ENCODE data around the gene SEC14L1.

SEC14L1 gene

DNA sequence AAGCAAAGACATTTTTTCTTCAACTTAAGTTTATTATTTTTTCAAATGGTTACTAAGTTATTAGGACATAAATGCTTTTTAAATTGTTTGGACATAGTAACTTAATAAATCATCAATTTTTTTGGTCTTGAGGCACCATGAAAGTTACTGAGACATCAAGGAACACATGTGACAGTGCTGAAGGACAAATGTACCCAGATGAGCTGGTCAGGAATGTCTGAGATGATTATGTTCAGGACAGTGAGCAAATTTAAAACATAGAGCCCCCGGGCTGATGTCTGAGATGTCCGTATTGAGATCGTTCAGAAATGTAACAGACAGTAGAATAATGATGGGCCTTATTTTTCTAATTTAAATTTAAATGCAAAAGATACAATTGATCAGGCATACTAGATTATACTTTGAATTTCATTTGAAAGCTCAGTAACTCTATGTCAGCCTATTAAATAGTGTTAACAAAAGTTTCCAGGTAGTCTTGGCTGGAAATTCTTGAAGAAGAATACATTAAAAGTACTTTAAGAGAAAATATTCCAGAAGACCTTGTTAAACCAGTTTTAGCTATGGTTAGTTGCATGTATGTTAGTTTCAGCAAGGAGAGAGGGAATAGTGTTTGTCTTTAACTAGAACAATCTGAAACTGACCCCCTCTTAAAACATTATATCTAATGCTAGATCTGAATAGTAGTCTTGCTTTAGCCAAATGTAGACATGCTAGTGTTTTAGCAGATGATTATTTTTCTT lies 36.4 kb downstream of the SEC14L1 start:
- H3K4me3 ChIP-seq (ENCODE audit: low read length), result no peak overlapping the region
- no peak for DNase-seq (ENCODE audit: low read depth)
- TF ChIP-seq, protein P1, sequence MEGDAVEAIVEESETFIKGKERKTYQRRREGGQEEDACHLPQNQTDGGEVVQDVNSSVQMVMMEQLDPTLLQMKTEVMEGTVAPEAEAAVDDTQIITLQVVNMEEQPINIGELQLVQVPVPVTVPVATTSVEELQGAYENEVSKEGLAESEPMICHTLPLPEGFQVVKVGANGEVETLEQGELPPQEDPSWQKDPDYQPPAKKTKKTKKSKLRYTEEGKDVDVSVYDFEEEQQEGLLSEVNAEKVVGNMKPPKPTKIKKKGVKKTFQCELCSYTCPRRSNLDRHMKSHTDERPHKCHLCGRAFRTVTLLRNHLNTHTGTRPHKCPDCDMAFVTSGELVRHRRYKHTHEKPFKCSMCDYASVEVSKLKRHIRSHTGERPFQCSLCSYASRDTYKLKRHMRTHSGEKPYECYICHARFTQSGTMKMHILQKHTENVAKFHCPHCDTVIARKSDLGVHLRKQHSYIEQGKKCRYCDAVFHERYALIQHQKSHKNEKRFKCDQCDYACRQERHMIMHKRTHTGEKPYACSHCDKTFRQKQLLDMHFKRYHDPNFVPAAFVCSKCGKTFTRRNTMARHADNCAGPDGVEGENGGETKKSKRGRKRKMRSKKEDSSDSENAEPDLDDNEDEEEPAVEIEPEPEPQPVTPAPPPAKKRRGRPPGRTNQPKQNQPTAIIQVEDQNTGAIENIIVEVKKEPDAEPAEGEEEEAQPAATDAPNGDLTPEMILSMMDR (IDR thresholded peaks at IDR 0.05; ENCODE audit: insufficient read depth, low read depth, low read length, missing control alignments), result no peak

DNA sequence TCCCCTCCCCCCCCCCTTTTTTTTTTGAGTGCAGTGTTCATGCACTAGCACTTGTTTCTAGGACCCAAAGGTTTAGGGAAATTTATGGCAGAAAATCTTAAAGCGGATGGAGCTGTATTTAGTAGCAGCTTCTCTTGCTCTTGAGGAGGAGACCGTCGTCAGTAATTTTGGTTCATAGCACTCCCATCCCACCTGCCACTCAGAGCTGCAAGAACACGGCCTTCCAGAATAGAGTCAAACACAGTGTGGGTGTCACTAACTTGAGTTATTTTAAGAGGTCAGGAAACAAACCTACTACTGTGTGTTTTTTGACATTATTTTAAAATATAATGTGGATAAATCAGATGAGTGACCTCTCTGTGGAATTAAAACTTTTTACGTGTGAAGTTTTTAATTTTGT lies 37.3 kb downstream of the SEC14L1 start:
- no peak for DNase-seq (ENCODE audit: low read depth)
- TF ChIP-seq, protein P1 (IDR thresholded peaks at IDR 0.05; ENCODE audit: insufficient read depth, low read depth, low read length, missing control alignments), result no peak
- no peak overlapping the region for H3K4me3 ChIP-seq (ENCODE audit: low read length)

DNA sequence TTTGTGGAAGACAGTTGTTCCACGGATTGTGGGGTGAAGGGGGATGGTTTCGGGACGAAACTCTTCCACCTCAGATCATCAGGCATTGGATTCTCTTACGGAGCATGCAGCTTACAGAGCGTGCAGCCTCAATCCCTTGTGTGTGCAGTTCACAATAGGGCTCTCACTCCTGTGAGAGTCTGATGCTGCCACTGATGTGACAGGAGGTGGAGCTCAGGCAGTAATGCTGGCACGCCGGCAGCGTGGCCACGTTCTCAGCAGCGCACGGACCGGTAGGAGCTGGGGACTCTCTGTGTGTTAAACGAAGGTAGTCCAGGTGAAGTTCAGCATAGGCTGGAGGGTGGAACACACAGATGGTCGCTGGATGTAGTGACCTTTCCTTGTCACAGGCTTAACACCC lies 37.8 kb downstream of the SEC14L1 start:
- no peak for DNase-seq (ENCODE audit: low read depth)
- TF ChIP-seq, protein P1 (IDR thresholded peaks at IDR 0.05; ENCODE audit: insufficient read depth, low read depth, low read length, missing control alignments), result no peak
- H3K4me3 ChIP-seq (ENCODE audit: low read length), result no peak overlapping the region

DNA sequence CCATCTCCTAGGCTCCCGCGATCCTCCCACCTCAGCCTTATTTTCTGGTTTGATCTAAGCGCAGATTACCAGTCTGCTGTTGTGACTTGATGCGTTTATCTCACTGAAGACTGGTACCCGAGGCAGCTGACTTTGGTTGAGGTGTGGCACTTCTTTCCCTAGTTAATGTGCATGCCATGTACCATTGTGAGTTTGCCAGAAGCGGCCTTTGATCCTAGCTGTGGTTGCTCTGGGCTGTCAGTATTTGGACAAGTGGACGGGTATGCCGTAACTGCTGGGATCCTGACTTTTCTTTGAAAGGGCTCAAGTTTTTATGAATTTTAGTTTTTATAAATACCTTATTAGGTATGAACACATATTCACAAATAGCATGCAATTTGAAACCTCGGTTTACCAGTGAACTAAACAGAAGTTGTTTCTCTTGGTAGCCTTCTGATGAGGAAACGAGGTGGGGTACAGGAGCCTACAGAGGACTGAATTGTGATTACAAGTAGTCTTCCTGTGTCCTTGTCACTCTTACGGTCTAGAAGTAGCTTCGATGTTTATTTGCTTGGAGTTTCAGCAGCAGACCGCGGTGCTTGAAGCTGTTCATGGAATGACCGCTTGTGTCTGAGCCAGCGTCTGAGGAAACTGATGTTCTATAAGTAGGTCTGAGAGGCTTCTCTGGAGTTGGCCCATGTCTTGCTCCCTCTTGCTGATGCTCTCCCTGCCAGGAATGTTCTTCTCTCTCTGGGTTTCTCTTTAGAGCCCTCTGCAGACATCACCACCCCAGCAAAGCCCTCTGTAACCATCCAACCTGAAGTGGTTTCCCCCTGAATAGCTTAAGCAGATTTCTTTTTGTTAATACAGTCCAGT lies 40.0 kb downstream of the SEC14L1 start:
- TF ChIP-seq, protein P1 (IDR thresholded peaks at IDR 0.05; ENCODE audit: insufficient read depth, low read depth, low read length, missing control alignments), result no peak
- DNase-seq (ENCODE audit: low read depth), result no peak
- no peak overlapping the region for H3K4me3 ChIP-seq (ENCODE audit: low read length)

DNA sequence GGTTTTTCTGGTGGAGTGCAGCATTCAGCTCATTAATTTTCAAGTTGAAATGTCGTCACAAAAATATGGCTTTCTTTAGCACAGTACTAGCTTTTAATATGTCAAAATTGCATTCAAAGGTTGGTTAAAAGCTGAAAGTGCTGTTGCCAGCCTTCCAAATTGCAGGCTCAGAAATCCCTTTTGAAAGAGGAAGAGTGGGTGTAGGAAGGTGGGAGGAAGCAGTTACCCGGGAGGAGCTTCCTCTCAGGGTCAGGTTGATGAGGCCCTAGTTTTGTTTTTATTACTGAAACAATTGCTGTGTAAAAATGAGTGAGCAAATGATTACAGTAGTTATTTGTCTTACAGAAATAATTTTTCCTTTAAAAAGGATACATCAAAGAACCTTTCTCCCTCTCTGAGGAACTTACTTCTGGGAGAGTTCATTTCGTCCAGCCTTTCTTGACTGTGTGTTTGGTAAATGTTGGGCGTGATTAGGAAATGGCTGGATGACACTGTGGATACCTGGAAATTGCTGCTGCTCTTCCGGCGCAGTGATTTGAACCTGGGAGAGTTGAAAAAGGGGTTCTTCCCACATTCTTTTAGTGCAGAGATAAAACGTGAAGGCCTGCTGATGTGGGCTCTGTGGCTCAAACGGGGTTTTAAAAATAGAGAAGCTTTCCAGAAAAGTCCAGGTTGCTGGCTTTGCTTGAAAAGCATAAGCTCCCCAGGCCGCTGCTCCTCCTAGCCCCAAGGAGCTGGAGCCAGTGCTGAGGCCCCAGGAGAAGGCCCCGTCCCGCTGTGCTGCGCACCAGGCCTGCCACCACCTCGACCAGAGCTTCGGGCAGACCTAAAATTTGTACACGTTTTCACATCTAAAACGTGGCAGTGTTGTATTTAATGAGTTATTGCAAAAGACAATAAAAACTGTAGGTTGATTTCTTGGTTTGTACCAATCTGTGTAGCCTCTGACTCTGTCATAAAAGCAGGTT lies 41.7 kb downstream of the SEC14L1 start:
- H3K4me3 ChIP-seq (ENCODE audit: low read length), result no peak overlapping the region
- TF ChIP-seq, protein P1 (IDR thresholded peaks at IDR 0.05; ENCODE audit: insufficient read depth, low read depth, low read length, missing control alignments), result no peak
- no peak for DNase-seq (ENCODE audit: low read depth)

DNA sequence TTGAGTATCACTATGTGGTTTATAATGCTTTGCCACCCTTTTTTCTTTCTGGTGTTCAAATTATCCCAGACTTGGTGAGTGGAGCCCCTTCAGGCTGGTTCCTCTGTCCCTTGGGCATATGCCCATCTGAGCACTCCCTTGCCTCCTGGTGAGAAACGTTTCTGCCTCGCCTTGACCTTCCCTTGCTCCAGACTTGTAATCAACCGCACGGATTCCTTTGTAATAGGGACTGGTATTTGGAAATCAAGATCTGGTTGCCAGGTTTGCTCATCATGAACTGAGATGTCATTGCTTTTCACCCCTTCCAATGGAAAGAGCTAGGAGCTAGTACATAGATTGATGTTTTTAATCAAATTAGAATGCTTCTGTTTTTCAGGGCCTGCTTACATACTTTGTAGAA lies 43.7 kb downstream of the SEC14L1 start:
- peak; percentile 45 for DNase-seq (ENCODE audit: low read depth)
- H3K4me3 ChIP-seq (ENCODE audit: low read length), result no peak overlapping the region

More for the DNA sequence above, 43.7 kb downstream of the SEC14L1 start:
- TF ChIP-seq, protein P1 (IDR thresholded peaks at IDR 0.05; ENCODE audit: insufficient read depth, low read depth, low read length, missing control alignments), result no peak
